Measurements from ENCODE around the gene FAM171A1. TPM values are rescaled to one million over a fixed set of nuclear protein-coding genes. Genes with fewer than 3 reads are reported as not detected.

The FAM171A1 gene
- total RNA-seq, 2 donors from 2014 or later: 14.8 to 16.1 TPM

GRCh38 chr10:15265056-15265455 lies 106.0 kb downstream of the FAM171A1 start:
- ATAC-seq: no peak
- no peak for DNase-seq
- intact Hi-C loops (cut with DNase I): loop anchor here in 1 of 2 donors (10.0 kb wide), 1 partner anchor 100 kb away; no protein-coding TSS in a partner anchor

- ATAC-seq: no peak
- no peak for DNase-seq
- intact Hi-C loops (cut with DNase I): loop anchor here (5.0 to 10.0 kb wide), 2 partner anchors 101 to 109 kb away; partner anchors contain the start of gene FAM171A1 (in 1 of the 2)
These were observed 107.3 kb downstream of the FAM171A1 start for GRCh38 chr10:15263657-15264323.

GRCh38 chr10:15262036-15262713 lies 108.9 kb downstream of the FAM171A1 start:
- intact Hi-C loops (cut with DNase I): loop anchor here (5.0 to 10.0 kb wide), 2 partner anchors 103 to 110 kb away; partner anchors contain the start of gene FAM171A1 (in 1 of the 2)
- ATAC-seq (peak; percentile 67 to 75), DNase-seq (no peak)

- no peak for ATAC-seq
- intact Hi-C loops (cut with DNase I): no loop called here
These were observed 112.0 kb downstream of the FAM171A1 start for GRCh38 chr10:15259136-15259535.

GRCh38 chr10:15258255-15258654 lies 112.8 kb downstream of the FAM171A1 start:
- DNase-seq: no peak
- intact Hi-C loops (cut with DNase I): no loop called here
- no peak for ATAC-seq

More at GRCh38 chr10:15259136-15259535, 112.0 kb downstream of the FAM171A1 start:
- DNase-seq: no peak

GRCh38 chr10:15255961-15256360 lies 115.1 kb downstream of the FAM171A1 start:
- ATAC-seq: no peak
- DNase-seq: no peak
- intact Hi-C loops (cut with DNase I): no loop called here

- DNase-seq (no peak), ATAC-seq (peak in 1 of 2 donors; percentile 38)
- intact Hi-C loops (cut with DNase I): no loop called here
These were observed 116.1 kb downstream of the FAM171A1 start for GRCh38 chr10:15254808-15255648.

- ATAC-seq (peak in 1 of 2 donors; percentile 30), DNase-seq (no peak)
- intact Hi-C loops (cut with DNase I): no loop called here
These were observed 116.9 kb downstream of the FAM171A1 start for GRCh38 chr10:15253951-15254807.

GRCh38 chr10:15252396-15252795 lies 118.7 kb downstream of the FAM171A1 start:
- ATAC-seq: no peak
- intact Hi-C loops (cut with DNase I): no loop called here

GRCh38 chr10:15251791-15252380 lies 119.2 kb downstream of the FAM171A1 start:
- ATAC-seq: no peak
- DNase-seq: no peak

More at GRCh38 chr10:15252396-15252795, 118.7 kb downstream of the FAM171A1 start:
- DNase-seq: no peak

GRCh38 chr10:15245530-15245929 lies 125.6 kb downstream of the FAM171A1 start:
- intact Hi-C loops (cut with DNase I): no loop called here
- ATAC-seq (no peak), DNase-seq (no peak)

More at GRCh38 chr10:15251791-15252380, 119.2 kb downstream of the FAM171A1 start:
- intact Hi-C loops (cut with DNase I): no loop called here

- ATAC-seq: no peak
- no peak for DNase-seq
- intact Hi-C loops (cut with DNase I): no loop called here
These were observed 126.4 kb downstream of the FAM171A1 start for GRCh38 chr10:15244635-15245197.

GRCh38 chr10:15242261-15242840 lies 128.7 kb downstream of the FAM171A1 start:
- ATAC-seq: no peak
- no peak for DNase-seq
- intact Hi-C loops (cut with DNase I): no loop called here

- intact Hi-C loops (cut with DNase I): no loop called here
- DNase-seq: no peak
- ATAC-seq: no peak
These were observed 129.8 kb downstream of the FAM171A1 start for GRCh38 chr10:15241306-15241705.

- DNase-seq (no peak), ATAC-seq (peak in 1 of 2 donors; percentile 35)
- intact Hi-C loops (cut with DNase I): no loop called here
These were observed 132.3 kb downstream of the FAM171A1 start for GRCh38 chr10:15238555-15239335.

GRCh38 chr10:15237351-15237750 lies 133.7 kb downstream of the FAM171A1 start:
- intact Hi-C loops (cut with DNase I): no loop called here
- peak; percentile 58 for DNase-seq
- peak; percentile 85 to 96 for ATAC-seq

GRCh38 chr10:15236340-15236739 lies 134.7 kb downstream of the FAM171A1 start:
- DNase-seq (no peak), ATAC-seq (no peak)
- intact Hi-C loops (cut with DNase I): no loop called here

Measured in left cardiac atrium (tissue), 4 donors.